OCI-LY3 (cell line): ENCODE measurements around the gene AKAP5.

Experiments
- EZH2phosphoT487 ChIP-seq: fragments of 200-600 bp; shearing (Covaris generic); IDR thresholded peaks from 2 replicates; pipeline ENCODE4 v1.6.1; 2018; ENCODE audit warnings: antibody characterized with exemption, mixed run types, low read depth
- TF ChIP-seq, protein P1 (sequence below): fragments of 200-600, 300-600 bp; sonication (generic); IDR thresholded peaks from 2 replicates; pipeline ENCODE4 v1.5.1; 2014; ENCODE audit warnings: antibody characterized with exemption, low read length, low read depth

DNA sequence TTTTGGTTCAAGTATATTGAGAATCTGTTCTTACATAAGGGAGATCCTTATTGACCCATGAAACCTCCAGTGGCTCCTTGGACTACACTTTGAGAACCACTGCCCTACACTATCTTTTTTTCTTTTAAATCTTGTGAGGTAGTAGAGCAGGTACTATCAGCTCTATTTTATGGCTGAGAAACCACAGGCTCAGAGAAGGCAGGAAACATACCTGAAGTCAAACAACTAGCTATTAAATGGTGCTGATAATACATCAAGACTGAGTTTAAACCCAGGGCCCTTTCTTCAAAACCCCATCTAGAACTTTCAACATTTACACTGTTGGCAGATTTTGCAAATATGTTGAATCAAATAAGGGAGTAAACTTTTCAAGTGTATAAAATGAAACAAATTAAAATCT lies 31.5 kb downstream of the AKAP5 start:
- TF ChIP-seq, protein P1, sequence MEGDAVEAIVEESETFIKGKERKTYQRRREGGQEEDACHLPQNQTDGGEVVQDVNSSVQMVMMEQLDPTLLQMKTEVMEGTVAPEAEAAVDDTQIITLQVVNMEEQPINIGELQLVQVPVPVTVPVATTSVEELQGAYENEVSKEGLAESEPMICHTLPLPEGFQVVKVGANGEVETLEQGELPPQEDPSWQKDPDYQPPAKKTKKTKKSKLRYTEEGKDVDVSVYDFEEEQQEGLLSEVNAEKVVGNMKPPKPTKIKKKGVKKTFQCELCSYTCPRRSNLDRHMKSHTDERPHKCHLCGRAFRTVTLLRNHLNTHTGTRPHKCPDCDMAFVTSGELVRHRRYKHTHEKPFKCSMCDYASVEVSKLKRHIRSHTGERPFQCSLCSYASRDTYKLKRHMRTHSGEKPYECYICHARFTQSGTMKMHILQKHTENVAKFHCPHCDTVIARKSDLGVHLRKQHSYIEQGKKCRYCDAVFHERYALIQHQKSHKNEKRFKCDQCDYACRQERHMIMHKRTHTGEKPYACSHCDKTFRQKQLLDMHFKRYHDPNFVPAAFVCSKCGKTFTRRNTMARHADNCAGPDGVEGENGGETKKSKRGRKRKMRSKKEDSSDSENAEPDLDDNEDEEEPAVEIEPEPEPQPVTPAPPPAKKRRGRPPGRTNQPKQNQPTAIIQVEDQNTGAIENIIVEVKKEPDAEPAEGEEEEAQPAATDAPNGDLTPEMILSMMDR: no peak
- no peak for TF ChIP-seq EZH2phosphoT487
